GM12865 (cell line): Measurements from ENCODE around the gene FUT8.

ENCODE experiments used
- DNase-seq: peaks from one replicate; pipeline ENCODE4 v3.0.0; 2010; ENCODE audit warnings: low read depth
- H3K4me3 ChIP-seq: 2 replicates; pipeline ENCODE4 v1.5.1; 2011; ENCODE audit warnings: mild to moderate bottlenecking, low read depth, low read length, control low read depth
- TF ChIP-seq, protein P1 (sequence below): IDR thresholded peaks from 2 replicates; pipeline ENCODE4 v1.5.1; 2011; ENCODE audit warnings: low read length, control low read depth, low read depth, inconsistent platforms; ENCODE audit not compliant: insufficient read depth; ENCODE audit errors: missing control alignments

Gene FUT8

DNA sequence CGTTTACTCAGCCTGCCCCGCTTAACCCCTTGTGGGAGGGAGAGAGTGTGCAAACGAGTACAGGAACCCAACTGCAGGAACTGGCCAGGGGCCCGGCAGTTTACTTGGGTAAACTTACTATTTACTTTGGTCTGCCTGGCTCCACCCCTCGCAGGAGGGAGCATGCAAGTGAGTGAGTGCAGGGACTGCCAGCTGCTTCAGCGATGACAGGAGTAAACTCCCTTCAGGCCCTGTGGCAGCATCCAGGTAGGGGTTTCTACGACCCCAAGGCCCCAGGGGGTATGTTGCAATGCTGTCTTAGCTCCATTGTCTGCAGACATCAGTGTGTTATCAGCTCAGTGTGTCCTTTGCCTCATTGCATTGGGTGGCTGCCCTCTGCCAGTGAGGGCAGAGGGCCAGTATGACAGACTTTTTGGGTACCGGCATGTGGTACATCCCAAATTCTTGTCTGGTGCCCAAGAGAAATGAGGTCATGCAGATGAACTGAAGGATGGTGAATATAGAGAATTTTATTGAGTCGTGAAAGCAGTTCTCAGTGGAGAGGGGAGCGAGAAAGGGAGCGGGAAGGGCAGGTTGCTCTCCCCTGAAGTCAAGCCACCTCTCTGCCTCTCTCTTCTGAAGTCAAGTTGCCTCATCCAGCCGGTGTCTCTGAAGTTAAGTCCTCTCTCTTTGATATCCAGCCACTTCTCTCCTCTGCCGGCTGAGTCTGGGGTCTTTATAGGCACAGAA lies 181.8 kb downstream of the FUT8 start:
- no peak overlapping the region for H3K4me3 ChIP-seq

DNA sequence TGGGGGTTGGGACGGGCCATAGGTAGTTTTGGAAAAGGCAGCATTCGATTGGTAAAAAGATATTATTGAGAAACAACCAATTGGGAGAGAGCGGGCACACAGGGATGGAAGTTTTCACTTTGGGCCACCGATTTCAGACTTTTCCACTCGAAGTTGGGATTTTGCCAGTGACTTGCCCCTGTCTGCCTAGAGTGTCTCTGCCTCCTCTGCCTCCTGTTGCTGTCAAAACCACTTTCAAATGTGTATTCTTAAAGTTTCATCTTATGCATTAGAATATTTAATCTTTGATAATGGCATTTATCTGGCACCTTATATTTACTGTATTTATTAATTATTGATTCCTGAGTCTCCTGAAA lies 182.3 kb downstream of the FUT8 start:
- TF ChIP-seq, protein P1, sequence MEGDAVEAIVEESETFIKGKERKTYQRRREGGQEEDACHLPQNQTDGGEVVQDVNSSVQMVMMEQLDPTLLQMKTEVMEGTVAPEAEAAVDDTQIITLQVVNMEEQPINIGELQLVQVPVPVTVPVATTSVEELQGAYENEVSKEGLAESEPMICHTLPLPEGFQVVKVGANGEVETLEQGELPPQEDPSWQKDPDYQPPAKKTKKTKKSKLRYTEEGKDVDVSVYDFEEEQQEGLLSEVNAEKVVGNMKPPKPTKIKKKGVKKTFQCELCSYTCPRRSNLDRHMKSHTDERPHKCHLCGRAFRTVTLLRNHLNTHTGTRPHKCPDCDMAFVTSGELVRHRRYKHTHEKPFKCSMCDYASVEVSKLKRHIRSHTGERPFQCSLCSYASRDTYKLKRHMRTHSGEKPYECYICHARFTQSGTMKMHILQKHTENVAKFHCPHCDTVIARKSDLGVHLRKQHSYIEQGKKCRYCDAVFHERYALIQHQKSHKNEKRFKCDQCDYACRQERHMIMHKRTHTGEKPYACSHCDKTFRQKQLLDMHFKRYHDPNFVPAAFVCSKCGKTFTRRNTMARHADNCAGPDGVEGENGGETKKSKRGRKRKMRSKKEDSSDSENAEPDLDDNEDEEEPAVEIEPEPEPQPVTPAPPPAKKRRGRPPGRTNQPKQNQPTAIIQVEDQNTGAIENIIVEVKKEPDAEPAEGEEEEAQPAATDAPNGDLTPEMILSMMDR: no peak
- H3K4me3 ChIP-seq: no peak overlapping the region
- no peak for DNase-seq

More for the DNA sequence above, 181.8 kb downstream of the FUT8 start:
- TF ChIP-seq, protein P1: no peak
- no peak for DNase-seq

DNA sequence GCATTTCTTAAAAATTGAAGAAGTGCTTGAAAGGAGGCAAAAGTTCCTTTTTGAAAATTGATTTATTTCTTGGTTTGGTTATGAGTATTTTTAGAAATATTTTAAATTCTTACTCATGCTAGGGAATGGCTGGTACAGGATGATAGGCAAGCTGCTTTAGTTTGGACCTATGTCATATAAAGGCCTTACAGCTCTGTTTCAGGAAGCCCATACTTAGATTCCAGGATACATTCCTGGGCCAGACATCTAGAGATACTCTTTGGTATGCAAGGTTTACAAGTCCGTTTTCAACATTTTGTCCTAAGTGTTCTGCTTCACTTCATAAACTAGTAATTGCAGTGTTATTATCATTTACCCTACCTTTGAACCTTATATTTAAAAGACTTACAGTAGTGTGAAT lies 186.8 kb downstream of the FUT8 start:
- no peak overlapping the region for H3K4me3 ChIP-seq
- no peak for DNase-seq

DNA sequence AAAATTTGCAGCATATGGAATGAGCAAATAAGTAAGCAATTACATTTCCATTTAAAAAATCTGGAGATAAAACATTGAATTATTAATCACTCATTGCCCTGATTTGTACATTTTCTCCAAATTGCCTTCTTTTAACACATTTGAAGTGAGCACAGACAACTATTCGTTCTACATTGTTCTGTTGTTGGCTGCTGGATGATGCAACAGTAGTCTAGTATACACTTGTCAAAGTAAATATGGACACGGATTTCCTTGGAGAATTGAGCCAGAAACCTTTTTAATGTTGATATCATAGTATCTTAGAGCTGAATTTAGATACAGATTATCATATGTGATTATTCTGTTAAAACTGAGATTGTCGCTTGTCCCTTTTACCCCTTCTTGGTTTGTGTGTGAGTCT lies 188.2 kb downstream of the FUT8 start:
- no peak for DNase-seq
- no peak overlapping the region for H3K4me3 ChIP-seq
- TF ChIP-seq, protein P1: no peak

More for the DNA sequence above, 186.8 kb downstream of the FUT8 start:
- TF ChIP-seq, protein P1: no peak

DNA sequence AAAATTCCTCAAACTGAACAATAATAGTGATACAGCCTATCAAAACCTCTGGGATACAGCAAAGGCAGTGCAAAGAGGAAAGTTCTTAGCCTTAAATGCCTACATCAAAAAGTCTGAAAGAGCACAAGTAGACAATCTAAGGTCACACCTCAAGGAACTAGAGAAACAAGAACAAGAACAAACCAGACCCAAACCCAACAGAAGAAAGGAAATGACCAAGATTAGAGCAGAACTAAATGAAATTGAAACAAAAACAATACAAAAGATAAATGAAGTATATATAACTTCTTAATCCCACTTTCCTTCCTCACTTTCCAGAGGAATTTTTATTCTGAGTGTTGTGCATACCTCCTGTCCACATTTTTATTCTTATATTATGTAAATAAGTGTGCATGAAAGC lies 192.0 kb downstream of the FUT8 start:
- no peak for DNase-seq
- H3K4me3 ChIP-seq: no peak overlapping the region
- TF ChIP-seq, protein P1: no peak

GRCh38 chr14:65604936-65605335 lies 192.4 kb downstream of the FUT8 start:
- no peak overlapping the region for H3K4me3 ChIP-seq
- TF ChIP-seq, protein P1: peak; percentile 15
- DNase-seq: no peak

DNA sequence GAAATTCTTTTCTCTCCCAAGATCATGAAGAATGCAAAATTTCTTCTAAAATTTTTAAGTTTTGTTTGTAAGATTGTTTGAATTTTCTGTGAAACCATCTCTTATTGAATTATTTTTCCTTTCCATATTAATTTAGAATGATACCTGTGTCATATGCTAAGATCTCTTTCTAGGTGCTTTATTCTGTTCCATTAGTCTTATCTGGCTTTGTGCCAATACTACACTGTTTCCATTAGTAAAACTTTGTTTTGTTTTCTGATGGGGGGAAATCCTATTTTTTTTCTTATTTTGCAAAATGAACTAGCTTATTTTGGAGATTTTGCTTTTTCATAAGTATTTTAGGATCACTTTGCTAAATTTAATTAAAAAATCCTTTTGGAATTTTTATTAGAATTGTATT lies 193.9 kb downstream of the FUT8 start:
- no peak overlapping the region for H3K4me3 ChIP-seq
- no peak for DNase-seq
- TF ChIP-seq, protein P1: no peak
